Measurements from ENCODE around the gene FABP6. TPM values are rescaled to one million over a fixed set of nuclear protein-coding genes. Genes with fewer than 3 reads are reported as not detected.
A peak's percentile ranks its signal among the peaks of the same experiment; 100 is the strongest.

Gene FABP6
- total and polyA plus RNA-seq, 9 of the 15 experiments (the other 6 are each of a cell fraction or from before 2014, with no cell fraction given) = 0.11 to 0.33 (median 0.21) TPM; not detected in 4

DNA sequence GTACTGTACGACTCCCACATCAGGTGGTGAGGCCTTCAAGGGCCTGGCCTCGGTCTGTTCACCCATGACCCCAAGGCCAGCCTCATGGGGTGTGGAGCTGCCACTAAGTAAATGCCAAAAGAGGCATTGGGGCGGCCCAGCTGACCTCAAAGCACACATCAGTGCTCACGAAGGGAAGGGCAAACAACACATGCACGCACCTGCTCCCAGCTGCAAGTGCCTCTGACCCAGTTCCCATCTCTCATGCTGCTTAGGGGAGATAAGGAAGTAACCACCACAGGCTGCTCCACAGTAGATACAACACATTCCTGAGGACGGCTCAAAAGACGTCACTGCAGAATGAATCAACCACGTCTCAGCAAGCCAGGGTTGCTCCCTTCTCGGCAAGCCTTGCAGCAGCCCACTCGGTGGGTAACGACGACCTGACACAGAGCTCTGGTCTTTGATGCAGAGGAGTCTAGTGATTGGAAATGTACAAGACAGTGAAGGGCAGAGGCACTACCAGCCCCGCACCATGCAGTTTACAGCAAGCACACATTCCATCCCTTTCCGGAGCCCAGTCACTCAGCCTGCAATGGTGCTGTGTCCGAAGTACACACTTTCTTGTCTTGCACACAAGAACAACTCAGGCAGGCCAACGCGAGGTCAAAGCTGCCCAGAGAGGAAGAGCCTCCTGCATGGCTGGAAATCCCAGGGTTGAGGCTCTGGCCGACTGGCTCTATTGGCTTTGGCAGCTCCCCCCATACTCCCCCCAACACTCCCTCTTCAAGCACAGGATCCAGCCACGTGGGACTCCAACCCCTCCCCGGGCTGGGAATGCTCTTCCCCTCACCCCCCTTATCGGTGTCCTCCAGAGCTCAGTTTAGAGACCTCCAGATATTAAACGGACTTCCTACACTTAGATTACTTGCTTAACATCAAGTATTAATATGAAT, 31.8 kb downstream of the FABP6 start (continued):
- peak; percentile 90 for TF ChIP-seq JUND (IDR thresholded peaks at IDR 0.05; ENCODE audit: borderline replicate concordance, low read depth, low read length)
- peak; percentile 87; the same call in 2 of the 3 replicates for TF ChIP-seq JUND (tag; IDR thresholded peaks at IDR 0.05; ENCODE audit: borderline replicate concordance, low read depth, low read length)
- TF ChIP-seq, protein P1, sequence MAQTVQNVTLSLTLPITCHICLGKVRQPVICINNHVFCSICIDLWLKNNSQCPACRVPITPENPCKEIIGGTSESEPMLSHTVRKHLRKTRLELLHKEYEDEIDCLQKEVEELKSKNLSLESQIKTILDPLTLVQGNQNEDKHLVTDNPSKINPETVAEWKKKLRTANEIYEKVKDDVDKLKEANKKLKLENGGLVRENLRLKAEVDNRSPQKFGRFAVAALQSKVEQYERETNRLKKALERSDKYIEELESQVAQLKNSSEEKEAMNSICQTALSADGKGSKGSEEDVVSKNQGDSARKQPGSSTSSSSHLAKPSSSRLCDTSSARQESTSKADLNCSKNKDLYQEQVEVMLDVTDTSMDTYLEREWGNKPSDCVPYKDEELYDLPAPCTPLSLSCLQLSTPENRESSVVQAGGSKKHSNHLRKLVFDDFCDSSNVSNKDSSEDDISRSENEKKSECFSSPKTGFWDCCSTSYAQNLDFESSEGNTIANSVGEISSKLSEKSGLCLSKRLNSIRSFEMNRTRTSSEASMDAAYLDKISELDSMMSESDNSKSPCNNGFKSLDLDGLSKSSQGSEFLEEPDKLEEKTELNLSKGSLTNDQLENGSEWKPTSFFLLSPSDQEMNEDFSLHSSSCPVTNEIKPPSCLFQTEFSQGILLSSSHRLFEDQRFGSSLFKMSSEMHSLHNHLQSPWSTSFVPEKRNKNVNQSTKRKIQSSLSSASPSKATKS (CRISPR knock-in tag; IDR thresholded peaks at IDR 0.05) = no peak
- peak; percentile 78 for TF ChIP-seq NR2C1 (IDR thresholded peaks at IDR 0.05)
- peak; percentile 85 for TF ChIP-seq NR2C1 (tag; IDR thresholded peaks at IDR 0.05)
- TF ChIP-seq NCOA4 (IDR thresholded peaks at IDR 0.05; ENCODE audit: partially characterized antibody) = peak; percentile 39
- TF ChIP-seq CREM (IDR thresholded peaks at IDR 0.05; ENCODE audit: low read depth) = peak; percentile 96
- TF ChIP-seq, protein P2, sequence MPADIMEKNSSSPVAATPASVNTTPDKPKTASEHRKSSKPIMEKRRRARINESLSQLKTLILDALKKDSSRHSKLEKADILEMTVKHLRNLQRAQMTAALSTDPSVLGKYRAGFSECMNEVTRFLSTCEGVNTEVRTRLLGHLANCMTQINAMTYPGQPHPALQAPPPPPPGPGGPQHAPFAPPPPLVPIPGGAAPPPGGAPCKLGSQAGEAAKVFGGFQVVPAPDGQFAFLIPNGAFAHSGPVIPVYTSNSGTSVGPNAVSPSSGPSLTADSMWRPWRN (IDR thresholded peaks at IDR 0.05; ENCODE audit: low read depth) = peak; percentile 96
- TF ChIP-seq KHSRP (IDR thresholded peaks at IDR 0.05) = peak; percentile 88
- TF ChIP-seq NR2F6 (CRISPR knock-in tag; IDR thresholded peaks at IDR 0.05) = no peak
- TF ChIP-seq HMG20B (CRISPR knock-in tag; IDR thresholded peaks at IDR 0.05) = no peak
- TF ChIP-seq XRCC3 (IDR thresholded peaks at IDR 0.05) = no peak
- TF ChIP-seq ZBTB17 (CRISPR knock-in tag; IDR thresholded peaks at IDR 0.05) = no peak
- no peak for TF ChIP-seq POLR2H (tag; IDR thresholded peaks at IDR 0.05; ENCODE audit: low read depth)
- TF ChIP-seq SAP30 (IDR thresholded peaks at IDR 0.05; ENCODE audit: borderline replicate concordance, insufficient read depth, low read depth, low read length, poor library complexity, severe bottlenecking) = peak; percentile 44
- no peak for TF ChIP-seq NFXL1 (CRISPR knock-in tag; IDR thresholded peaks at IDR 0.05)
- no peak for TF ChIP-seq POU5F1 (IDR thresholded peaks at IDR 0.05; ENCODE audit: borderline replicate concordance, low read depth, low read length, partially characterized antibody)
- peak; percentile 98 for TF ChIP-seq SMAD4 (CRISPR knock-in tag; conservative IDR thresholded peaks at IDR 0.05)
- TF ChIP-seq, protein P3, sequence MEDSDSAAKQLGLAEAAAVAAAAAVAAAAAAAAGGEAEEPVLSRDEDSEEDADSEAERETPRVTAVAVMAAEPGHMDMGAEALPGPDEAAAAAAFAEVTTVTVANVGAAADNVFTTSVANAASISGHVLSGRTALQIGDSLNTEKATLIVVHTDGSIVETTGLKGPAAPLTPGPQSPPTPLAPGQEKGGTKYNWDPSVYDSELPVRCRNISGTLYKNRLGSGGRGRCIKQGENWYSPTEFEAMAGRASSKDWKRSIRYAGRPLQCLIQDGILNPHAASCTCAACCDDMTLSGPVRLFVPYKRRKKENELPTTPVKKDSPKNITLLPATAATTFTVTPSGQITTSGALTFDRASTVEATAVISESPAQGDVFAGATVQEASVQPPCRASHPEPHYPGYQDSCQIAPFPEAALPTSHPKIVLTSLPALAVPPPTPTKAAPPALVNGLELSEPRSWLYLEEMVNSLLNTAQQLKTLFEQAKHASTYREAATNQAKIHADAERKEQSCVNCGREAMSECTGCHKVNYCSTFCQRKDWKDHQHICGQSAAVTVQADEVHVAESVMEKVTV (CRISPR knock-in tag; IDR thresholded peaks at IDR 0.05) = no peak
- TF ChIP-seq CBFA2T3 (IDR thresholded peaks at IDR 0.05) = peak; percentile 100
- TF ChIP-seq BRD9 (IDR thresholded peaks at IDR 0.05; ENCODE audit: low read depth, partially characterized antibody) = no peak
- no peak for TF ChIP-seq KLF13 (tag; IDR thresholded peaks at IDR 0.05; ENCODE audit: borderline replicate concordance, low read depth)
- no peak for TF ChIP-seq TSC22D4 (tag; IDR thresholded peaks at IDR 0.05)

Data from K562 (cell line).